KBM-7 (cell line): Measurements from ENCODE around the gene PHETA1.
A peak's percentile ranks its signal among the peaks of the same experiment; 100 is the strongest.
"Not testable (repeated sequence)": the region's sequence is repeated elsewhere in the genome, so short reads cannot be mapped to it uniquely, and the experiment has no call there.

ENCODE experiments used
- DNase-seq: peaks from one replicate; pipeline ENCODE4 v3.0.0-alpha.2; 2015
- in situ Hi-C: fragments of 300-500 bp; cut with MboI; formaldehyde crosslinking; loops from 2 replicates; pipeline ENCODE4 v1.14.3; 2020; ENCODE audit warnings: low sequenced_read_pairs, low pct_unique_long_range_greater_than_20kb, mixed read lengths

Gene PHETA1

GRCh38 chr12:111337371-111337770, 31.5 kb downstream of the PHETA1 start:
- no peak for DNase-seq
- in situ Hi-C loops, result no loop called here

DNA sequence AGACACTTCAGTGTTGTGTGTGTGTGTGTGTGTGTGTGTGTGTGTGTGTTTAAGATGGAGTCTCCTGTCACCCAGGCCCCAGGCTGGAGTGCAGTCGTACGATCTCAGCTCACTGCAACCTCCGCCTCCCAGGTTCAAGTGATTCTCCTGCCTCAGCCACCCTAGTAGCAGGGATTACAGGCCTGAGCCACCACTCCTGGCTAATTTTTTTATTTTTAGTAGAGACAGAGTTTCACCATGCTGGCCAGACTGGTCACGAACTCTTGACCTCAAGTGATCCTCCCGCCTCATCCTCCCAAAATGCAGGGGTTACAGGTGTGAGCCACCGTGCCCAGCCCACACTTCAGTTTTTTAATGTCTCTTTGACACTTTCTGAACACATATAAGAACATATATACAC, 32.5 kb downstream of the PHETA1 start:
- DNase-seq, in situ Hi-C loops: not testable (repeated sequence)

DNA sequence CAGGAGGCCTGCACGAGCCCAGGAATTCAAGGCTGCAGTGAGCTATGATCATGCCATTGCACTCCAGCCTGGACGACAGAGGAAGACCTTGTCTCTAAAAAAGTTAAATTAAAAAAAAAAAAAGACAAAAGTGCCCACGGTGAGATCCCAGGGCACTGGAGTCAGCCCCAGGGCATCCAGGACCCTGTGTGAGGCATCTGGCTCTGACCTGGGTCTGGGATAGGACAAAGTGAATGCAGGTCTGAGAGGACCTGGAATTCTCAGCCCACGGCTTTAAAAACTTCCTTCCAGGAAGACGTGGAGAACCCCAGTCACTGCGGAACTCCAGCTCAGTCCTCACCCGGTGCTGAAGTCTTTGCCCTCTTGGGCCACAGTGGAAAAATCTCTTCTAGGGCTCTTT, 33.1 kb downstream of the PHETA1 start:
- in situ Hi-C loops, result no loop called here
- DNase-seq, result no peak

DNA sequence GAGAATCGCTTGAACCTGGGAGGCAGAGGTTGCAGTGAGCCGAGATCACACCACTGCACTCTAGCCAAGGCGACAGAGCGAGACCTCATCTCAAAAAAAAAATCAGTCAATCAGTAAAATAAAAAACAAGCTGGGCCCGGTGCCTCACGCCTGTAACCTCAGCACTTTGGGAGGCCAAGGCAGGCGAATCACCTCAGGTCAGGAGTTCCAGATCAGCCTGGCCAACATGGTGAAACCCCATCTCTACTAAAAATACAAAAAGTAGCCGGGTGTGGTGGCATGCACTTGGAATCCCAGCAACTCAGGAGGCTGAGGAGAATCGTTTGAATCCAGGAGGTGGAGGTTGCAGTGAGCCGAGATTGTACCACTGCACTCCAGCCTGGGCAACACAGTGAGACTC, 33.6 kb downstream of the PHETA1 start:
- in situ Hi-C loops, result not testable (repeated sequence)

DNA sequence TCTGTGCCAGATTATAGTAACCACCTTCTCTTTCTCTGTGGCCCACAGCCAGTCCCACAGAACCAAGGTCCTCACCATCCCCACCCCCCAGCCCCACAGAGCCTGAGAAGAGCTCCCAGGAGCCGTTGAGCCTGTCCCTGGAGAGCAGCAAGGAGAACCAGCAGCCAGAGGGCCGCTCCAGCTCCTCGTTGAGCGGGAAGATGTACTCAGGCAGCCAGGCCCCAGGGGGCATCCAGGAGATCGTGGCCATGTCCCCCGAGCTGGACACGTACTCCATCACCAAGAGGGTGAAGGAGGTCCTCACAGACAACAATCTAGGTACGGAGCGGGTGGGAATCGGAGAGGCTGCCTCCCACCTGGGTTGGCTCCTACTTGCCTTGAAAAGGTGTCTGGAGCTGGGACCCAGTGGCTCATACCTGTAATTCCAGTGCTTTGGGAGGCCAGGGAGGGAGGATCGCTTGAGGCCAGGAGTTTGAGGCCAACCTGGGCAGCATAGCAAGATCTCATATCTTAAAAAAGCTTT, 34.4 kb downstream of the PHETA1 start:
- in situ Hi-C loops, result no loop called here
- no peak for DNase-seq

More for the DNA sequence above, 33.6 kb downstream of the PHETA1 start:
- DNase-seq, result not testable (repeated sequence)

DNA sequence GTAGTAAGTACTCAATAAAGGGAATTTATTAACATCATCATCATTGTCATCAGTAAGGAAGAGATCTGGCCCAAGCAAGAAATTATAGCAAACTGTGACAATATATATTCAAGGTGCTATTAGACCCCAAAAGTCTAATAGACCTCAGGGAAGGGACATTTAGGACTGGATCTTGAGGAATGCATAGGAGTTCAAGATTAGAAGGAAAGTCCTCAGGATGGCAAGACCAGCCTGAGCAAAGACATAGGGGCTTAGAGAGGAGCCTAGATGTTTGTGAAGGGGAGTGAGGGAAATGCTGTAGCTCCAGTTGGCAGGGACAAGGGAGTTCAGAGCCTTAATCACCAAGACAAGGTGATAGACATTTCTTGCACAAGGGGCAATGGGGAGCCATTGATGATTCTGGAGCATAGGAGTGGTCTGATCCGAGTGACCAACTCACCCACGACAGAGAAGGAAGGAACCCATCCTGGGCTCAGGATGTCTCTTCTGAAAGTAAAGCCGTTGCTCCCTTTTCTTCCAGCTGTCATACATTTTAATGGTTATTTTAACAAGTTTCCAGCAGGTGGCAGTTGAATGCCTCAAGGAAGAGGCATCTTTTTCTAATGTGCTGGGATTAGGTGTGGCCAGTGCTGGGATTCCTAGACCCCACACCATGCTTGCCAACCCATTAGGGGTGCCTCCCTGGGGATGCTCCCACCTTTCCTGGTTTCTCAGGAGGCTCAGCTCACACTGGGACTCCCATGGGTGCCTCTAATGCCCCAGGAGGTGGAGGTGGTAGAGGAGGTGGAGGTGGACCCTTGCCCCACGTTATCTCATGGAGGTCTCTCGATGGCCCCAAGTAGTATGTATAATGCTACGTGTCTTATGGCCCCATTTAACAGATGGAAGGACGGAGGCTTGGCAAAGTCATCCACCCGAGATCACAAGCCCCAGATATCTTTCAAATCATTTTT, 37.8 kb downstream of the PHETA1 start:
- in situ Hi-C loops, result no loop called here
- peak; percentile 67 for DNase-seq

DNA sequence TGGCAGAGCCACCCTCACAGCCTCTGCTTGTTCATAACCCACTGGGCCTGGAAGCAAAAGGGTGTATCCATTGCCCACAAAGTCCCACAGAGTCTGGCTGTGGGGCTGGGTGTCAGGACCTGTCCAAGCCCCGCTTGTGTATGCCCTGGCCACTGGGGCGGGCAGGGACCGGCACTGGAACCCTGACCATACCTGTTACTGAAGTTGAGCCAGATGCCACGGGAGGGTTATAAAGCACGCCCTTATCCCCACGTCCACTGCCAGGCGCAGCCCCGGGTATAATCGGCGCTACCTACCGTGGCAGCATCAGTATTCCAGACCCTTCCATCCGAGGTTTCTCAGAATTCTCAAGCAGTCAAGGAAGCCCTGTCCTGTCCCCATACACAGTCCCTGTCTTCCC, 40.8 kb downstream of the PHETA1 start:
- no peak for DNase-seq
- in situ Hi-C loops, result no loop called here

DNA sequence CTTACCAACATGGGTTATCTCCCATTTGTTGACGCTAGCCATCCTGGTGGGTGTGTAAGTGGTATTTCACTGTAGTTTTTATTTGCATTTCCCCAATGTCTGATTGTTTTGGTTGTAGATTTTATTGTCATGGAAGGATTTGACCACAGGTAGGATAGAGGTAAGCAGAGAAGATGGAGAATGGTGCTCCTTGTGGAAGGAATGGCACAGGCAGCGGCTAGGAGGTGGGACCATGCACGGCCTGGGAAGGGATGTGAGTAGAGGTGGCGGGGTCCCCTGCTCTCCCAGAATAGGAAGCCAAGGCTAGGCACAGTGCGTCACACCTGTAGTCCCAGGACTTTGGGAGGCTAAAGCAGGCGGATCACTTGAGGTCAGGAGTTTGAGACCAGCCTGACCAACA, 41.4 kb downstream of the PHETA1 start:
- DNase-seq, result no peak
- in situ Hi-C loops, result no loop called here

DNA sequence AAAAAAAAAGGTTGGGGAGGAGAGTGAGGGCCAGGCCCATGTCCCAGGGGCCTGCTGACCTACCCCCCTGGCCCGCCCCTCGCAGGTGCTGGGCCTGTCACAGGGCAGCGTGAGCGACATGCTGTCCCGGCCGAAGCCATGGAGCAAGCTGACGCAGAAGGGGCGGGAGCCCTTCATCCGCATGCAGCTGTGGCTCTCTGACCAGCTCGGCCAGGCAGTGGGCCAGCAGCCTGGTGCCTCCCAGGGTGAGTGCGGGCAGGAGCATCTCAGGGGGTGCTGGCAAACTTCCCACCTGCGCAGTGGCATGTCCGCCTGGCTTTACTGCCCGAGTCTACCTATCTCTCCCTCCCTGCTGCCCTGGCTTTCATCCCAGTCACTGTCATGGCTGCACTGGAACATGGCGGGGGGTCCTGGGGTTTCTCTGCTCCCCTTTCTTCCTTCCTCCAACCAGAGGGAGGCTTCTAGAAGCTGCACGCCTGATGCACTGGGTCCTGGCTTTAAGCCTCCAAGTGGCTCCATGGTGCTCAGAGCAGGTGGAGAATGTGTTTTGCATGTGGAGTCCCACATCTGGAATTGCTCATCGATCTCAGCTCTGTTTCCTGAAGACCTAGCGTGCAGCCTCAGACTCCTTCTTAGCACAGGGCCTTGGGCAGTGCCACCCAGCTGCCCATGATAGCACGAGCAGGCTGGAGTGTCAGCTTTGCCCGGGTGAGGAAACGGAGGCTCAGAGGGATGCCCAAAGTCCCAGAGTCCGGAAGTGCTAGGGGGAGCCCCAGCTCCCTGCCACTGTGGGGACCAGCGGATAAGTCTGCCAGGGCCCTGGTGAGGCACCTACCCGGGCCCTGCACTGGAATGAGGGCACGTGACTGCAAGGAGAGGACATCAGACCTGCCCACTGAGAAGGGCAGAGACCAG, 46.3 kb downstream of the PHETA1 start:
- no peak for DNase-seq
- in situ Hi-C loops, result no loop called here

GRCh38 chr12:111321317-111321716, 47.6 kb downstream of the PHETA1 start:
- DNase-seq, result no peak
- in situ Hi-C loops, result no loop called here

DNA sequence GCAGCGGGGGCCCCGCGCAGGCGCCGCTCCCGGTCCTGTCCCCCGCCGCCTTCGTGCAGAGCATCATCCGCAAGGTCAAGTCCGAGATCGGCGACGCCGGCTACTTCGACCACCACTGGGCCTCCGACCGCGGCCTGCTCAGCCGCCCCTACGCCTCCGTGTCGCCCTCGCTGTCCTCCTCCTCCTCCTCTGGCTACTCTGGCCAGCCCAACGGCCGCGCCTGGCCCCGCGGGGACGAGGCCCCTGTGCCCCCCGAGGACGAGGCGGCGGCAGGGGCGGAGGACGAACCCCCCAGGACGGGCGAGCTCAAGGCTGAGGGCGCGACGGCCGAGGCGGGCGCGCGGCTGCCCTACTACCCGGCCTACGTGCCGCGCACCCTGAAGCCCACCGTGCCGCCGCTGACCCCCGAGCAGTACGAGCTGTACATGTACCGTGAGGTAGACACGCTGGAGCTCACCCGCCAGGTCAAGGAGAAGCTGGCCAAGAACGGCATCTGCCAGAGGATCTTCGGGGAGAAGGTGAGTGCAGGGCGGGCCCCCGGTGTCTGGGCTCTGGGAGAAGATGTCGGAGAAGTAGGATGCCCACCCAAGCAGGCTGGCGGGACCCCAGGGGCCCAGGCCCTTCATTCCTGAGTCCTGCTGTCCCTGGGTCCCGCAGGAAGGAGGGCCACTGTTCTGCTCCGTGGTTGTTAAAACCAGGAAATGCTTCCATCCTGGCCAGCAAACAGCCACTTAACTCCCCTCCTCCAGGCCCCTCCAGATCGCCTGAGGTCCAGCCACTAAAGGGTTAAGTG, 48.4 kb downstream of the PHETA1 start:
- in situ Hi-C loops, result no loop called here
- no peak for DNase-seq

- DNase-seq, result no peak
- in situ Hi-C loops, result no loop called here
These were observed 49.2 kb downstream of the PHETA1 start for GRCh38 chr12:111319600-111320257.

- no peak for DNase-seq
- in situ Hi-C loops, result no loop called here
These were observed 50.4 kb downstream of the PHETA1 start for GRCh38 chr12:111318450-111318849.

GRCh38 chr12:111316671-111317070, 52.2 kb downstream of the PHETA1 start:
- in situ Hi-C loops, result no loop called here
- peak; percentile 25 for DNase-seq

DNA sequence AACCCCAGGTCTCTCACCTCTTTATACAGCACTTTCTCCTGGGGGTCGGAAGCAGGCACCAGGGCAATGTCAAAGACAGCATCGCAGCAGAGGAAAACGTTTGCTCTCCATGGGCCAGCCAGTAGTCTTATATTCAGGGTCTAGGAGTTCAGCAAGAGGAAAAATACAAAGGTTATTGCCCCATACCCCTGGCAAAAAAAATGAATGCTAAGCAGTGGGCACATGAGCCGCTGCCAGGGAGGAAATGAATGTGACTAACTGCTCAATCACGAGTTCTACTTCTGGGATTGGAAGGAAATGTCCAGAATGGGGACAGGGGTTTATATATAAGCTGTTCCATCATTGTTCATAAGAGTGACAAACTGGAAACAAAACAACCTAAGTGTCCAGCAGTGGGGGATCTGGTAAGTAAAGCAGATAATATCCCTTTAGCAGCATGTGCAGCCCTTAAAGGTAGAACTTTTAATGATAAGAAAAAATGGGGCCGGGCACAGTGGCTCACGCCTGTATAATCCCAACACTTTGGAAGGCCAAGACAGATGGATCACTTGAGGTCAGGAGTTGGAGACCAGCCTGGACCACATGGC, 53.8 kb downstream of the PHETA1 start:
- DNase-seq, result no peak
- in situ Hi-C loops, result no loop called here

GRCh38 chr12:111313833-111314259, 55.0 kb downstream of the PHETA1 start:
- peak; percentile 85 for DNase-seq
- in situ Hi-C loops, result no loop called here

GRCh38 chr12:111312708-111313107, 56.2 kb downstream of the PHETA1 start:
- in situ Hi-C loops, result no loop called here
- no peak for DNase-seq

- in situ Hi-C loops, result no loop called here
- no peak for DNase-seq
These were observed 56.9 kb downstream of the PHETA1 start for GRCh38 chr12:111312016-111312415.
